Neural cell (in vitro differentiated cells): ENCODE data around the gene CHKB.
"Not testable (repeated sequence)": the region's sequence is repeated elsewhere in the genome, so short reads cannot be mapped to it uniquely, and the experiment has no call there.

Experiments
- CTCF ChIP-seq: fragments of 450-650 bp; IDR thresholded peaks from 2 replicates; pipeline ENCODE4 v1.5.1; 2014; ENCODE audit warnings: antibody characterized with exemption, mild to moderate bottlenecking, moderate library complexity; ENCODE audit not compliant: poor library complexity, severe bottlenecking
- POLR2AphosphoS5 ChIP-seq: IDR thresholded peaks from 2 replicates; pipeline ENCODE4 v1.6.1; 2012
- RAD21 ChIP-seq: fragments of 450-650 bp; conservative IDR thresholded peaks from 2 replicates; pipeline ENCODE4 v1.6.1; 2014; ENCODE audit warnings: antibody characterized with exemption, mild to moderate bottlenecking, moderate library complexity
- SMC3 ChIP-seq: fragments of 450-650 bp; conservative IDR thresholded peaks from 2 replicates; pipeline ENCODE4 v1.6.1; 2014; ENCODE audit warnings: antibody characterized with exemption, mild to moderate bottlenecking, moderate library complexity; ENCODE audit not compliant: poor library complexity
- TAF1 ChIP-seq: IDR thresholded peaks from 2 replicates; pipeline ENCODE4 v1.6.1; 2012; ENCODE audit warnings: low read depth

GRCh38 chr22:50608058-50608840 is 25.6 kb upstream of the CHKB start:
- TF ChIP-seq POLR2AphosphoS5, TAF1, CTCF, RAD21, SMC3: not testable (repeated sequence)
